D721Med (cell line): ENCODE results near the gene ATF7.
"Not testable (repeated sequence)": the region's sequence is repeated elsewhere in the genome, so short reads cannot be mapped to it uniquely, and the experiment has no call there.

Experiments used
- DNase-seq: peaks from one replicate; pipeline ENCODE4 v3.0.0; 2011; ENCODE audit warnings: low spot score; ENCODE audit not compliant: insufficient read length
- FAIRE-seq: peaks from 2 replicates; lab custom pipeline; 2011; peaks lifted over from hg19 to GRCh38; lab: Jason Lieb, UNC
- TF ChIP-seq, protein P1 (sequence below): IDR thresholded peaks from 2 replicates; pipeline ENCODE4 v1.5.1; 2012; ENCODE audit warnings: mild to moderate bottlenecking, control low read depth; ENCODE audit not compliant: insufficient read depth; ENCODE audit errors: missing control alignments

Gene ATF7

DNA sequence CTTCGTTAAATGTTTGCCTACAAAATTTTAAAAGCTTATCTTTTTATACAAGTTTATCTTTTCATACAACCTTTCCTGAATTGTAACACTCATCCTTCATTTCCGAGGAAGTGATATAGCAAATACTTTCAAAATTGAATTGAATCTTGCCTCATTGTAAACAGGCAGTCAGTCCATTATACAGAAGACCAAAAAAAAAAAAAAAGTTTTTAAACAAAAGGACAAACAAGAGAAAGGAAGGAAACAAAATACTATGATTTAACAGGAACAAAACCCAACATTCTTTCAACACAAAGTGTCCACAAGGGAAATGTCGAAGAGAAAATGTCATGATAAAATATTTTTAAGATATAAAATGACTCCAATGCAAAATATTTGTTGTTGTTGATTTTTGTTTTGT lies 8.5 kb downstream of the ATF7 start:
- DNase-seq (no peak), FAIRE-seq (no peak)
- TF ChIP-seq, protein P1, sequence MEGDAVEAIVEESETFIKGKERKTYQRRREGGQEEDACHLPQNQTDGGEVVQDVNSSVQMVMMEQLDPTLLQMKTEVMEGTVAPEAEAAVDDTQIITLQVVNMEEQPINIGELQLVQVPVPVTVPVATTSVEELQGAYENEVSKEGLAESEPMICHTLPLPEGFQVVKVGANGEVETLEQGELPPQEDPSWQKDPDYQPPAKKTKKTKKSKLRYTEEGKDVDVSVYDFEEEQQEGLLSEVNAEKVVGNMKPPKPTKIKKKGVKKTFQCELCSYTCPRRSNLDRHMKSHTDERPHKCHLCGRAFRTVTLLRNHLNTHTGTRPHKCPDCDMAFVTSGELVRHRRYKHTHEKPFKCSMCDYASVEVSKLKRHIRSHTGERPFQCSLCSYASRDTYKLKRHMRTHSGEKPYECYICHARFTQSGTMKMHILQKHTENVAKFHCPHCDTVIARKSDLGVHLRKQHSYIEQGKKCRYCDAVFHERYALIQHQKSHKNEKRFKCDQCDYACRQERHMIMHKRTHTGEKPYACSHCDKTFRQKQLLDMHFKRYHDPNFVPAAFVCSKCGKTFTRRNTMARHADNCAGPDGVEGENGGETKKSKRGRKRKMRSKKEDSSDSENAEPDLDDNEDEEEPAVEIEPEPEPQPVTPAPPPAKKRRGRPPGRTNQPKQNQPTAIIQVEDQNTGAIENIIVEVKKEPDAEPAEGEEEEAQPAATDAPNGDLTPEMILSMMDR, result no peak

DNA sequence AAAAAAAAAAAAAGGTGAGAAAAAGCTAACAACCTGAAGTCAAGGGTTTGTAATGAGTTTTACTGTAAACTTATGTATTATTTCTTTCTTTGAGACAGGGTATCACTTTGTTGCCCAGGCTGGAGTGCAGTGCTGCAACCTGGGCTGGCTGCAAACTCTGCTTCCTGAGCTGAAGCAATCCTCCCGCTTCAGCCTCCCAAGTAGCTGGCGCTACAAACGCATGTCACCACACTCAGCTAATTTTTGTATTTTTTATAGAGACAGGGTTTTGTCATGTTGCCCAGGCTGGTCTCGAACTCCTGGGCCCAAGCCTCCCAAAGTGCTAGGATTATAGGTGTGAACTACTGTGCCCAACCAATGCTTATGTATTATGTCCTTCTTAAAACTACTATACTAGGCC lies 9.2 kb downstream of the ATF7 start:
- DNase-seq, result no peak
- TF ChIP-seq, protein P1, result no peak
- FAIRE-seq, result no peak

DNA sequence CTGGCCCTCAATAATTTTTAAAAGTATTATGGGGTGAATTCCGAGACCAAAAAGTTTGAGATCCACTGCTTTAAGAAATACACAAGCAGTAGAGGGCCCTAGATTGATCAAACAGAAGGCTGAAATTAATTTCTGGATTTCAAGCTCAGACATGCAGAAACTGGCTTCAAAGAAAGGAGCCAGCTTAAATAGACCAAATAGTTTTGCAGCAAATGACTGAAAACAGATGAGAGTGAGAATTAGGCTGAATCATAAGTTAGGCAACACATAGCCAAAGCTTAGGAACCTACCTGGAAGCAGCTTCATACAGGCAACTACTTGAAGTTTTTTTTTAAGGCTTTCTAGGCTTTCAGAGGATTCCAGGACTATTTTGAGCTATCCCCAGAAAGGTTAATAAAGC lies 12.4 kb downstream of the ATF7 start:
- FAIRE-seq (no peak), DNase-seq (no peak)
- TF ChIP-seq, protein P1, result no peak

DNA sequence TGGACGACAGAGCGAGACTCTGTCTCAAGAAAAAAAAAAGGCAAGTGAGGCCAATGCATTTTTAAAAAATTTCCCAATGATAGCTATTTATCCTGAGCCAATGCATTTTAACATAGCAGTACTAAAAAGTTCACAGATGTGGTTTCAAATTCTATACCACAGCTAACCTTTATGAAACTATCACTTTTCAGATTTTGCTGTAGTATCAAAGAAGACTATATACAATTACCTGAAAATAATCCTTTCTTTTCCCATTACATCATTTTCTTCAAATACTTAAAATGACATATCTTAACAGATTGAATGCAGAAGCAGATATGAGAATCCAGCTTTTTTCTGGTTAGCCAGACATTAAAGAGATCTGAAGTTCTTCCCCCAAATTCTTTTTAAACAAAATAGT lies 13.2 kb downstream of the ATF7 start:
- FAIRE-seq (no peak), DNase-seq (no peak)
- TF ChIP-seq, protein P1, result no peak

DNA sequence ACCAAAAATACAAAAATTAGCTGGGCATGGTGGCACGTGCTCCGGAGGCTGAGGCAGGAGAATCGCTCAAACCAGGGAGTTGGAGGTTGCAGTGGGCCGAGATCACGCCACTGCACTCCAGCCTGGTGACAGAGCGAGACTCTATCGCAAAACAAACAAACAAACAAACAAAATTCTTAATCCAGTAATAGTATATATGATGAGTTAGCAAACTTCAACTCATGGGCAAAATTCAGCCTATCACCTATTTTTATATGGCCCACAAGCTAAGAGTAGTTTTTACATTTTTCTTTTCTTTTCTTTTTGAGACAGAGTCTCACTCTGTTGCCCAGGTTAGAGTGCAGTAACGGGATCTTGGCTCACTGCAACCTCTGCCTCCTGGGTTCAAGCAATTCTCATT lies 14.9 kb downstream of the ATF7 start:
- FAIRE-seq (no peak), DNase-seq (no peak)
- TF ChIP-seq, protein P1, result no peak

DNA sequence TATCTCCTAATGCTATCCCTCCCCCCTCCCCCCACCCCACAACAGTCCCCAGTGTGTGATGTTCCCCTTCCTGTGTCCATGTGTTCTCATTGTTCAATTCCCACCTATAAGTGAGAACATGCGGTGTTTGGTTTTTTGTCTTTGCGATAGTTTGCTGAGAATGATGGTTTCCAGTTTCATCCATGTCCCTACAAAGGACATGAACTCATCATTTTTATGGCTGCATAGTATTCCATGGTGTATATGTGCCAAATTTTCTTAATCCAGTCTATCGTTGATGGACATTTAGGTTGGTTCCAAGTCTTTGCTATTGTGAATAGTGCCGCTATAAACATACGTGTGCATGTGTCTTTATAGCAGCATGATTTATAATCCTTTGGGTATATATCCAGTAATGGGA lies 19.5 kb downstream of the ATF7 start:
- FAIRE-seq, DNase-seq: not testable (repeated sequence)

DNA sequence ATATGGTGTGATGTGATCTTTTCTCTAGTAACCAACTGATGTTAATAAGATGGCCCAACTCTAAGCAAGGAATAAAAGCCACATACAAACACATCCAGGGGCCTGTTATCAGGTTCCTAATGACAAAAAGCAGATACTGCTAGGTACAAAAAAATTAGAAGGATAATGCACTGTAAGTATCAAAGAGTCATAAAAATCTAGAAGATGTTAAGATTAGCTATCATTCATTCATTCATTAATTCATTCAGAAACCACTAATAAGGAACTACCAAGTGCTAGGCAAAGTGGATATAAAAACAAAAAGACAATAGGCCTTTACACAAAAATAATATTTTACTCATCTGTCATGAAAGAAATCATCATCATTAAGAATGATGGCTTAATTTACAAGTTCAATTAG lies 21.6 kb downstream of the ATF7 start:
- FAIRE-seq (no peak), DNase-seq (no peak)
- TF ChIP-seq, protein P1, result no peak

DNA sequence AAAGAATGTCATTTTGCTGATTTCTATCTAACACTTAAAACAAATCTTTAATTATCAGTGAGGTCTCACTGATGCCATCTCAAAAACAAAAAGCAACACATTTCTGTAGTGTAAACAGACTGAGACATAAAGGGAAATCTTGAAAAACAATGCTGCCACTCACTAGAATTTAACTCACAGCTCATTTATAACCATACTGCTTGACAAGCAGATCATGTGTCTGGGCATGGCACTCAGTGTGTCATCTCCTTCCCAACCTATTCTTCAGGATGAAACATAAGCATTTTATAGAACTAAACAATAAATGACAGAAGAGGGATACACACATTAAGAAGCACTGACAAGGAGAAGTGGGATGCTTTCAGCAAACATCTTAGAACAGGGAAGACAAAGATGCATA lies 22.4 kb downstream of the ATF7 start:
- DNase-seq (no peak), FAIRE-seq (peak; percentile 61)
- TF ChIP-seq, protein P1, result no peak
